ENCODE data around the gene NFATC3.
A peak's percentile ranks its signal among the peaks of the same experiment; 100 is the strongest.

NFATC3 gene

DNA sequence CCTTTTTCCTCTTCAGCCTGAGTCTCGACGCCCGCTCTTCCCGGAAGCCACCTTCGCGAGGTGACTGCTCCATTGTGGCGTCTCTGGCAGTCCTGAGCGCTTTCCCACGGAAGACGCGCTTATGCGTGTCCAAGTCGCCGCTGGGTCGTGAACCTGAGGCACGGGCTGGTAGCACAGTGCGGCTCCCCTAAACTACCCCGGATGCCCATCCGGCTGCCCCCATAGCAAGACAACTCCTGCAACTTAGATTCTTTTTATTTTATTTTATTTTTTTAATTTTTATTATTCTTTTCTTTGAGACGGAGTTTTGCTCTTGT is 152.8 kb downstream of the NFATC3 start:
- no peaks in the 10 kb centered on the region for H3K36me3 Mint-ChIP-seq (ENCODE audit: low read depth)
- peaks cover 48% of the 10 kb centered on the region for H3K27me3 Mint-ChIP-seq (ENCODE audit: low read depth)
- TF ChIP-seq, protein P1, sequence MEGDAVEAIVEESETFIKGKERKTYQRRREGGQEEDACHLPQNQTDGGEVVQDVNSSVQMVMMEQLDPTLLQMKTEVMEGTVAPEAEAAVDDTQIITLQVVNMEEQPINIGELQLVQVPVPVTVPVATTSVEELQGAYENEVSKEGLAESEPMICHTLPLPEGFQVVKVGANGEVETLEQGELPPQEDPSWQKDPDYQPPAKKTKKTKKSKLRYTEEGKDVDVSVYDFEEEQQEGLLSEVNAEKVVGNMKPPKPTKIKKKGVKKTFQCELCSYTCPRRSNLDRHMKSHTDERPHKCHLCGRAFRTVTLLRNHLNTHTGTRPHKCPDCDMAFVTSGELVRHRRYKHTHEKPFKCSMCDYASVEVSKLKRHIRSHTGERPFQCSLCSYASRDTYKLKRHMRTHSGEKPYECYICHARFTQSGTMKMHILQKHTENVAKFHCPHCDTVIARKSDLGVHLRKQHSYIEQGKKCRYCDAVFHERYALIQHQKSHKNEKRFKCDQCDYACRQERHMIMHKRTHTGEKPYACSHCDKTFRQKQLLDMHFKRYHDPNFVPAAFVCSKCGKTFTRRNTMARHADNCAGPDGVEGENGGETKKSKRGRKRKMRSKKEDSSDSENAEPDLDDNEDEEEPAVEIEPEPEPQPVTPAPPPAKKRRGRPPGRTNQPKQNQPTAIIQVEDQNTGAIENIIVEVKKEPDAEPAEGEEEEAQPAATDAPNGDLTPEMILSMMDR (IDR thresholded peaks at IDR 0.05; ENCODE audit: unreplicated experiment in 3 of 3), result no peak
- peak overlapping the region; percentile 86 to 90 (median 87) for H3K4me3 Mint-ChIP-seq
- H3K27ac Mint-ChIP-seq, result peak overlapping the region; percentile 91 to 96 (median 95)
- no peaks in the 10 kb centered on the region for H3K9me3 Mint-ChIP-seq
- H3K4me1 Mint-ChIP-seq, result peaks cover 16% of the 10 kb centered on the region

GRCh38 chr16:68242085-68242484 is 156.9 kb downstream of the NFATC3 start:
- TF ChIP-seq, protein P1 (IDR thresholded peaks at IDR 0.05; ENCODE audit: unreplicated experiment in 3 of 3), result no peak
- peak overlapping the region; percentile 63 to 98 (median 77) for H3K4me3 Mint-ChIP-seq
- H3K27me3 Mint-ChIP-seq (ENCODE audit: low read depth), result peaks cover 13% of the 10 kb centered on the region
- H3K36me3 Mint-ChIP-seq (ENCODE audit: low read depth), result no peaks in the 10 kb centered on the region
- H3K27ac Mint-ChIP-seq, result no peak overlapping the region
- peaks cover 17% of the 10 kb centered on the region for H3K4me1 Mint-ChIP-seq
- no peaks in the 10 kb centered on the region for H3K9me3 Mint-ChIP-seq

GRCh38 chr16:68242926-68243858 is 158.0 kb downstream of the NFATC3 start:
- TF ChIP-seq, protein P1 (IDR thresholded peaks at IDR 0.05; ENCODE audit: unreplicated experiment in 3 of 3), result no peak
- no peak overlapping the region for H3K27ac Mint-ChIP-seq
- peaks cover 3% of the 10 kb centered on the region for H3K27me3 Mint-ChIP-seq (ENCODE audit: low read depth)
- no peaks in the 10 kb centered on the region for H3K9me3 Mint-ChIP-seq
- H3K36me3 Mint-ChIP-seq (ENCODE audit: low read depth), result no peaks in the 10 kb centered on the region
- peak overlapping the region; percentile 95 to 98 (median 98) for H3K4me3 Mint-ChIP-seq
- H3K4me1 Mint-ChIP-seq, result peaks cover 16% of the 10 kb centered on the region

GRCh38 chr16:68244481-68244902 is 159.3 kb downstream of the NFATC3 start:
- Mint-ChIP-seq H3K4me3 (peak overlapping the region; percentile 95 to 98 (median 98)), H3K36me3 (ENCODE audit: low read depth) (no peaks in the 10 kb centered on the region), H3K4me1 (peaks cover 16% of the 10 kb centered on the region), H3K27ac (no peak overlapping the region), H3K27me3 (ENCODE audit: low read depth) (no peaks in the 10 kb centered on the region), H3K9me3 (no peaks in the 10 kb centered on the region)
- TF ChIP-seq, protein P1 (IDR thresholded peaks at IDR 0.05; ENCODE audit: unreplicated experiment in 3 of 3), result no peak

DNA sequence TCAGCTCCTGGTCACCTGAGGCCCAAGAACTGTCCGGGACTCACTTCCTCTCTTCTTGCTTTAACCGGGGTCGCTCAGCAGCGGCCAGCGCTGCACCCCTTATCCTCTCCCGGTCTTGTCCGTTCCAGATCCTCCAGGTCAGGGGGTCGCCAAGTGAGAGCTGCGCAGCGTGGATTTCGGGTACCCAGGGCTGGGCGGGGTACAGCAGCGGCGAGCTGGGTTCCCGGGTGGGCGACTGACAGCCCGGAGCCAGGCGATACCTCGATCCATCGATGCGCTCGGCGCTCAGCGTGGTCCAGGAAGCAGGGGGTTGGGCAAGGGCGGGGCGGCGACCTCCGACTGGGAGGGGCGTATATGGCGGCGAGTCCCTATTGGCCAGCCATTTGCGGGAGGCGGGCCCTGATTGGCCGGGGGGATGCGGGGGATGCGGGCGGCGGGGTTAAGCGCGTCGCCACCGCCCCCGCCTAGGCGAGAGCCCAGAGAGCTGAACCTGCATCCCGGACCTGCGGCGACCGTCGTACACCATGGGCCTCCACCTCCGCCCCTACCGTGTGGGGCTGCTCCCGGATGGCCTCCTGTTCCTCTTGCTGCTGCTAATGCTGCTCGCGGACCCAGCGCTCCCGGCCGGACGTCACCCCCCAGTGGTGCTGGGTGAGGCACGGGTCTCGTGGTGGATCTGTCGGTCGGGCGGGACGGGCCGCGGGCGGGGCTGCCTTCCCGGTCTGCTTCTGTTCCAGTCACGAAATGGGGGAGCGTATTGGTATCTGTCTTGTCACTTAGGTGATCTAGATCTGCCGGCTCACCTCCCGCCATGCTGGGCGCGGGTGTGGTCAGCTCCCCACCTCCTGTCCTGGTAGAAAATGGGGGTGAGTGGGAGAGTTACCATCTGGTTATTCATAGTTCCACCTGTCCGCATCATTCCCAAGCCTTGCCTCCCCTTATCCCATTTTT is 160.0 kb downstream of the NFATC3 start, which contains the start of gene PLA2G15:
TSS of gene PLA2G15 (plus strand) at position 471 of the 951 bp plus-strand sequence. CDS start at position 525, 54 bp downstream.
- Mint-ChIP-seq H3K27me3 (ENCODE audit: low read depth) (no peaks in the 10 kb centered on the region), H3K36me3 (ENCODE audit: low read depth) (no peaks in the 10 kb centered on the region), H3K4me1 (peaks cover 16% of the 10 kb centered on the region), H3K4me3 (peak within 1 kb of the TSS; percentile 95 to 98 (median 98)), H3K9me3 (no peaks in the 10 kb centered on the region), H3K27ac (no peak within 1 kb of the TSS)
- TF ChIP-seq, protein P1 (IDR thresholded peaks at IDR 0.05; ENCODE audit: unreplicated experiment in 3 of 3), result no peak
